ENCODE measurements around the gene PRAC1. TPM values are rescaled to one million over a fixed set of nuclear protein-coding genes. Genes with fewer than 3 reads are reported as not detected.

Gene PRAC1
- total RNA-seq, 1 donor from 2014 or later, result not detected

- Histone ChIP-seq H3K27me3 (ENCODE audit: control insufficient read depth, insufficient read depth, low read length) (peaks cover 67% of the 10 kb centered on the region), H3K4me3 (ENCODE audit: low read depth, low read length) (no peak overlapping the region), H3K36me3 (ENCODE audit: control insufficient read depth, insufficient read depth, low read length) (no peaks in the 10 kb centered on the region)
- TF ChIP-seq CTCF (IDR thresholded peaks at IDR 0.05; ENCODE audit: insufficient read depth, low read length, severe bottlenecking), result no peak
- FAIRE-seq (no peak), DNase-seq (ENCODE audit: low read depth) (no peak)
Observed at GRCh38 chr17:48753794-48754499, 31.6 kb upstream of the PRAC1 start.

DNA sequence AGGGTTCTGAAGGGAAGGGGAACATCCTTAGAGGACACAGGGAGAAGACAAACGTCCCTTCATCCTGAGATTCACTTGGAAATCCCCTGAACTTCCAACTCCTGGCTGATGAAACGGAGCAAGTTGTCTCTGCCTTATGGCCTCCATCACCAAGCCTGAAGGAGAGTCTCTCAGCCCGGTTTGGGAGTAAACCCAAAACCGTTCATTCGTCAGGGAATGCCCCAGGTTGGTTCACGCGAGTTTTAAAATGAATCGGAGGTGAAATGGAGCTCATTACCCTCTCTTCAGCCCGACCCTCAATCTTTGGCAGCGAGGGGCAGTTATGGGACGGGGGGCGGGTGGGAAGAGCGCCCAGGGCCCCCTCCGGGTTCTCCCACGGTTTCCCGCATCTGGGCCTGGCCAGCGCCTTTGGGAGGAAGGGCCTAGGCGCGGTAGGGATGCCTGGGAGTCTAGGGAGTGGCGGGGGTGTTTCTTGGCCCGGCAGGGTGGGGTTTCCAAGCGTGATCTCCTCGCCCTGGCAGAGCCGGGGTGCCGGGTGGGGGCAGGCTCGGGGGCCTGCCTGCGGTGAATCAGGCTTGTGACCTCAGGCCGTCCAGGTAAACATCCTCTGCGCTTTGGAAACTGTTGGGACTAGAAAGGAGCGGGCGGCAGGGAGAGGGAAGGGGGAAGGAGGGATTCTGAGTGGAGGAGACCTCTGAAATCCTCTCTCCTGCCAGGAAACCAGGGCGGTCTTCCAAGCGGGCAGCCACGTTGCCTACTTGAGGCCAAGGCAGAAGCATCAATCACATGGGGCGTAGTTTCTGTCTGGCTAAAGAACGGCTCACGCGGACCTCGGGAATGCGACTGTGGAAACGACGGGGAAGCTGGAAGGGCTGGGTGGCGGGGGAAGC is 30.3 kb upstream of the PRAC1 start:
- Histone ChIP-seq H3K36me3 (ENCODE audit: control insufficient read depth, insufficient read depth, low read length) (no peaks in the 10 kb centered on the region), H3K27me3 (ENCODE audit: control insufficient read depth, insufficient read depth, low read length) (peaks cover 69% of the 10 kb centered on the region), H3K4me3 (ENCODE audit: low read depth, low read length) (no peak overlapping the region)
- no peak for FAIRE-seq
- DNase-seq (ENCODE audit: low read depth), result no peak
- TF ChIP-seq CTCF (IDR thresholded peaks at IDR 0.05; ENCODE audit: insufficient read depth, low read length, severe bottlenecking), result no peak

GRCh38 chr17:48751733-48752398 is 29.5 kb upstream of the PRAC1 start:
- H3K27me3 ChIP-seq (ENCODE audit: control insufficient read depth, insufficient read depth, low read length), result peaks cover 69% of the 10 kb centered on the region
- no peaks in the 10 kb centered on the region for H3K36me3 ChIP-seq (ENCODE audit: control insufficient read depth, insufficient read depth, low read length)
- TF ChIP-seq CTCF (IDR thresholded peaks at IDR 0.05; ENCODE audit: insufficient read depth, low read length, severe bottlenecking), result no peak
- no peak for FAIRE-seq
- no peak for DNase-seq (ENCODE audit: low read depth)
- H3K4me3 ChIP-seq (ENCODE audit: low read depth, low read length), result no peak overlapping the region

GRCh38 chr17:48751172-48751571 is 28.9 kb upstream of the PRAC1 start:
- Histone ChIP-seq H3K27me3 (ENCODE audit: control insufficient read depth, insufficient read depth, low read length) (peaks cover 71% of the 10 kb centered on the region), H3K4me3 (ENCODE audit: low read depth, low read length) (no peak overlapping the region), H3K36me3 (ENCODE audit: control insufficient read depth, insufficient read depth, low read length) (no peaks in the 10 kb centered on the region)
- TF ChIP-seq CTCF (IDR thresholded peaks at IDR 0.05; ENCODE audit: insufficient read depth, low read length, severe bottlenecking), result no peak
- DNase-seq (ENCODE audit: low read depth) (no peak), FAIRE-seq (no peak)

- Histone ChIP-seq H3K4me3 (ENCODE audit: low read depth, low read length) (no peak overlapping the region), H3K27me3 (ENCODE audit: control insufficient read depth, insufficient read depth, low read length) (peaks cover 76% of the 10 kb centered on the region)
- FAIRE-seq, result no peak
Observed at GRCh38 chr17:48749621-48750553, 27.6 kb upstream of the PRAC1 start.

More at GRCh38 chr17:48749621-48750553, 27.6 kb upstream of the PRAC1 start:
- no peaks in the 10 kb centered on the region for H3K36me3 ChIP-seq (ENCODE audit: control insufficient read depth, insufficient read depth, low read length)
- no peak for DNase-seq (ENCODE audit: low read depth)
- no peak for TF ChIP-seq CTCF (IDR thresholded peaks at IDR 0.05; ENCODE audit: insufficient read depth, low read length, severe bottlenecking)

Measured in bronchial epithelial cell (primary cell).